ENCODE data around the gene SLC2A5. TPM values are rescaled to one million over a fixed set of nuclear protein-coding genes. Genes with fewer than 3 reads are reported as not detected.

SLC2A5 gene
- total RNA-seq, 1 donor from 2014 or later, result 0.79 TPM

GRCh38 chr1:9061252-9061960 lies 8.0 kb downstream of the SLC2A5 start:
- DNase-seq (ENCODE audit: low read depth) (no peak), FAIRE-seq (no peak)
- Histone ChIP-seq H3K27ac (ENCODE audit: low read depth, low read length) (no peak overlapping the region), H3K36me3 (ENCODE audit: insufficient read depth, low read length) (no peaks in the 10 kb centered on the region), H4K20me1 (ENCODE audit: insufficient read depth, low read length) (no peaks in the 10 kb centered on the region), H3K9ac (ENCODE audit: low read length) (no peak overlapping the region), H3K9me3 (ENCODE audit: insufficient read depth, low read depth, low read length) (no peaks in the 10 kb centered on the region), H3K4me2 (ENCODE audit: low read length) (peak overlapping the region; percentile 53), H2AFZ (ENCODE audit: low read depth, low read length) (no peak overlapping the region), H3K79me2 (ENCODE audit: insufficient read depth, low read length) (no peaks in the 10 kb centered on the region), H3K4me3 (ENCODE audit: insufficient read depth, low read depth, low read length) (no peak overlapping the region), H3K27me3 (ENCODE audit: insufficient read depth, low read length) (no peaks in the 10 kb centered on the region), H3K4me1 (ENCODE audit: insufficient read depth, low read length) (peaks cover 21% of the 10 kb centered on the region)
- Mint-ChIP-seq H3K36me3 (ENCODE audit: low read depth, unreplicated experiment) (no peaks in the 10 kb centered on the region), H3K4me1 (ENCODE audit: low read depth, unreplicated experiment) (peaks cover 21% of the 10 kb centered on the region), H3K27me3 (ENCODE audit: low read depth, unreplicated experiment) (peaks cover 11% of the 10 kb centered on the region), H3K27ac (ENCODE audit: unreplicated experiment) (no peak overlapping the region), H3K9me3 (ENCODE audit: unreplicated experiment) (no peaks in the 10 kb centered on the region), H3K4me3 (ENCODE audit: unreplicated experiment) (no peak overlapping the region)
- no peak for TF ChIP-seq CTCF (IDR thresholded peaks at IDR 0.05; ENCODE audit: insufficient read depth, low read depth, low read length)
- TF ChIP-seq EZH2 (IDR thresholded peaks at IDR 0.05; ENCODE audit: insufficient read depth, low read length), result no peak

- no peak overlapping the region for H3K4me3 Mint-ChIP-seq (ENCODE audit: unreplicated experiment)
- FAIRE-seq (no peak), DNase-seq (ENCODE audit: low read depth) (no peak)
- no peak overlapping the region for H3K4me3 ChIP-seq (ENCODE audit: insufficient read depth, low read depth, low read length)
- H2AFZ ChIP-seq (ENCODE audit: low read depth, low read length), result no peak overlapping the region
- H3K9me3 ChIP-seq (ENCODE audit: insufficient read depth, low read depth, low read length), result no peaks in the 10 kb centered on the region
- H3K4me2 ChIP-seq (ENCODE audit: low read length), result no peak overlapping the region
- H4K20me1 ChIP-seq (ENCODE audit: insufficient read depth, low read length), result no peaks in the 10 kb centered on the region
- H3K9me3 Mint-ChIP-seq (ENCODE audit: unreplicated experiment), result no peaks in the 10 kb centered on the region
- peaks cover 18% of the 10 kb centered on the region for H3K4me1 Mint-ChIP-seq (ENCODE audit: low read depth, unreplicated experiment)
- H3K9ac ChIP-seq (ENCODE audit: low read length), result no peak overlapping the region
- no peaks in the 10 kb centered on the region for H3K36me3 ChIP-seq (ENCODE audit: insufficient read depth, low read length)
- no peak overlapping the region for H3K27ac ChIP-seq (ENCODE audit: low read depth, low read length)
- no peaks in the 10 kb centered on the region for H3K27me3 ChIP-seq (ENCODE audit: insufficient read depth, low read length)
- peaks cover 14% of the 10 kb centered on the region for H3K27me3 Mint-ChIP-seq (ENCODE audit: low read depth, unreplicated experiment)
- H3K79me2 ChIP-seq (ENCODE audit: insufficient read depth, low read length), result no peaks in the 10 kb centered on the region
- no peaks in the 10 kb centered on the region for H3K36me3 Mint-ChIP-seq (ENCODE audit: low read depth, unreplicated experiment)
- H3K4me1 ChIP-seq (ENCODE audit: insufficient read depth, low read length), result peaks cover 18% of the 10 kb centered on the region
- H3K27ac Mint-ChIP-seq (ENCODE audit: unreplicated experiment), result no peak overlapping the region
- TF ChIP-seq EZH2 (IDR thresholded peaks at IDR 0.05; ENCODE audit: insufficient read depth, low read length) (no peak), CTCF (IDR thresholded peaks at IDR 0.05; ENCODE audit: insufficient read depth, low read depth, low read length) (no peak)
Observed at GRCh38 chr1:9059891-9060744, 9.3 kb downstream of the SLC2A5 start.
